ENCODE measurements around the gene MPPED1.

MPPED1 gene

GRCh38 chr22:43412808-43413795, 1.3 kb downstream of the MPPED1 start:
- no peak for FAIRE-seq

- FAIRE-seq: no peak
These were observed 2.0 kb downstream of the MPPED1 start for GRCh38 chr22:43413826-43414225.

GRCh38 chr22:43415681-43416080, 3.9 kb downstream of the MPPED1 start:
- FAIRE-seq: no peak

- FAIRE-seq: no peak
These were observed 5.7 kb downstream of the MPPED1 start for GRCh38 chr22:43417555-43417954.

GRCh38 chr22:43418079-43418825, 6.4 kb downstream of the MPPED1 start:
- no peak for FAIRE-seq

DNA sequence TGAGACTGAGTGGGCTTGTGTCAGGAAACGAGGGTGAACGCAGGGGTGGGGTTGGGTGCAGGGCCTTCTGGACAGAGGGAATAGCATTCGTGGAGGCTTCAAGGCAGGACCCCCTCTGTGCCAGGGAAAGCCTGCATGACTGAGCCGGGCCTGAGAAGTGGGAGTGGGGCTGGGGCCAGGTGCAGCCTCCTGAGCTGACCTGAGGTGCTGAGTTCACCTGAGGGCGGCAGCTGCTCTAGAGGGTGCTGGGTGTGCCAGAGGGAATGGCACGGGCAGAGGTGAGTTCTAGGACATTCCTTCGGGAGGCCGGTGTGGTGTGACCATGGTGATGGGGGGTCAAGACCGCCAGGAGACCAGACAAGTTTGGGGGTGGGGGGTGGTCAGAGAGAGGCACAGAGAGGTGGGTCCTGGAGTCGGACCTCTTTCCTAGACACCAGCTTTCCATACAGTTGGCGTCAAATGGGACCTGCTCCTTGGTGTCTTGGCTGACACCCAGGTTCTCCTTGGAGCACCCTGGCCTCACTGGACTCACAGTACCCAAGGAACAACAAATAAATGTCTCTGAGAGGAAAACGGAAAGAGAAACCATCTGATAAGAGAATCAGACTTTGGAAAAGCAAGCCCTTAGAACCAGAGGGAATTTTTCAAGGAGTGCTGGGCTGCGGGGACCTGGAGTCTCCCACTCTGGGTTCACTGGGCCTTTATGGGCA, 7.7 kb downstream of the MPPED1 start:
- FAIRE-seq: no peak

GRCh38 chr22:43421046-43421665, 9.3 kb downstream of the MPPED1 start:
- no peak for FAIRE-seq

DNA sequence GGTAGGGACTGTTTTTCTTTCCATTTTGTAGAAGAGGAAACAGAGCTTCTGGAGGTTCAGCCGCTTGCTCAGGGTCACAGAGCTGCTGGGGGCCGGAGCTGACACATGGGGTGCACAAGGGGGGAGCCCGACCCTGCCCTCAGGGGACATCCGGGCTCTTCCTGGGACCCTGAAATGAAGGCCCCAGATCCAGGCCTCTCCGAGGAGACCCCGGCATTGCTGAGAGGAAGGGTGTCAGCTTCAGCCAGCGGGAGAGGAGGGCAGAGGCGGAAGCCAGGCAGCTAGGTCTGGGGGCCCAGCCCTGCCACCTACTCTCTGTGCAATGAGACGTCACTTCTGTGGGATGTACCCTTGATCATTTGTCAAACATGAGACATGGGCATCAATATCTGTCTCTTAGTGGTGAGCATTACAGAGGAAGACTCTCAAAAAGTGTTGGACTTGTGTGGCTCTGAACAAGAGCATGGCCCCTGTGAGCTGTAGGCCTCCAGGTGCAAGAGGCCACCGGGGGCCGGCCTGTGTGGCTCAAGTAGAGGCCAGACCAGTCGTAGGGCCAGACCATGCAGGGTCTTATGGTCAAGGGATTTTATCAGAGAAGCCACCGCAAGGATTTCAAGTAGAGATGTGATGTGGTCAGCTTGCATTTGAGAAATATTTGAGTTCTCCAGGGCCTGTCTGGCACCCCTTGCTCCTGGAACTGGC, 10.3 kb downstream of the MPPED1 start:
- no peak for FAIRE-seq

GRCh38 chr22:43423046-43423445, 11.2 kb downstream of the MPPED1 start:
- FAIRE-seq: no peak

- FAIRE-seq: no peak
These were observed 12.4 kb downstream of the MPPED1 start for GRCh38 chr22:43424201-43424600.

DNA sequence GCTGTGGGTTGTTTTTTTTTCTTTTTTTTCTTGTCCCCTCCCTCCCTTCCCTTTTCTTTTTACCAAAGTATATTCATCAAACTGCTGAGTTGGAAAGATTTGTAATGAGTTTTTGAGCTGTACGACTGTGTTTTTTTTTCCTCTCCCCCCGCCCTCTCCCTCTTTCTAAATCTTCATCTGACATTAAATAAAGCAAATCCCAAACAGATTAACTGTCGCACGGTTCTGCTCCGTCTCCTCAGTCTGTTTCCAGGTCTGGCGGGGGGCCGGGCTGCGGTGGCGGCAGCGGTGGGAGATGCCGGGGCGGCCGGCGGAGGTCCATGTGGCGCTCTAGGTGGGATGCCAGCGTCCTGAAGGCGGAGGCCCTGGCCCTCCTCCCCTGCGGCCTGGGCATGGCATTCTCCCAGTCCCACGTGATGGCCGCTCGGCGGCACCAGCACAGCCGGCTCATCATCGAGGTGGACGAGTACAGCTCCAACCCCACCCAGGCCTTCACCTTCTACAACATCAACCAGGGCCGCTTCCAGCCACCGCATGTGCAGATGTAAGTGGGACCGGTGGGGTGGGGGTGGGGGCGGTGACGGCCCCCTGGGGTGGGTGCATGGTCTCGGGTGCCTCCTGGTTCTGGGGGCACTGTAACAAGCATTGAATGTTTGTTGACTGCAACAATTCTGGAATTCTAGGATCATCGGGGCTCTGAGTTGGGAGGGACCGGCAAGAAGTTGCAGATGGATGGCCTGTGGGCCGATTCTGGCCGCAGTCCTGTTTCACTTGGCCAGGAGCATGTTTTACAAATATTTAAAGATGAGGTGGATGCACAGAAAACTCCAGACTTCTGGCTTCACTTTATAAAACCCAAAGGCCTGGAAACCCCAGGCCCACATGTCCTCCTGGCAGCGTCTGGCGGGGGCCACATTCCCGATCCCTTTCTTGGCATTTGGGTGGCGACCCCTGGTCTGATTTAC, 13.1 kb downstream of the MPPED1 start:
- no peak for FAIRE-seq

GRCh38 chr22:43425976-43426785, 14.4 kb downstream of the MPPED1 start:
- no peak for FAIRE-seq

DNA sequence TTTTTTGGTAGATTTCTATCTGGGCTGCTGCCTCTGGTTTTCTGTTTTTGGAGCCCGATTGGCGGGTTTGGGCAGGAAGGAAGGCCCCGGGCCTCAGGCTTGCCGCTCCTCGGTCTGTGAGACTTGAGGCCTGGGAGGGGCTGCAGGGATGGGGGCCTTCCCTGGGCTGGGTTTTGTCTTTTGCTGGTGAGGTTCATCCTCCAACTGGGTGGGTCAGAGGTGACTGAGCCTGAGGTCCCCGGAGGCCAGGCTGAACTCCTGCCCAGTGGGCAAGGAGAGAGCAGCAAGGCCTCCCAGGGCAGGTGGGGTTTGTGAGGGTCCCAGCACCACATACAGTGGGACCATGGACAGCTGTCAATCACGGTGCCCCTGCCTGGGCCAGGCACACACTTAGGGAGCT, 15.0 kb downstream of the MPPED1 start:
- FAIRE-seq: no peak

GRCh38 chr22:43427296-43428004, 15.6 kb downstream of the MPPED1 start:
- FAIRE-seq: no peak

DNA sequence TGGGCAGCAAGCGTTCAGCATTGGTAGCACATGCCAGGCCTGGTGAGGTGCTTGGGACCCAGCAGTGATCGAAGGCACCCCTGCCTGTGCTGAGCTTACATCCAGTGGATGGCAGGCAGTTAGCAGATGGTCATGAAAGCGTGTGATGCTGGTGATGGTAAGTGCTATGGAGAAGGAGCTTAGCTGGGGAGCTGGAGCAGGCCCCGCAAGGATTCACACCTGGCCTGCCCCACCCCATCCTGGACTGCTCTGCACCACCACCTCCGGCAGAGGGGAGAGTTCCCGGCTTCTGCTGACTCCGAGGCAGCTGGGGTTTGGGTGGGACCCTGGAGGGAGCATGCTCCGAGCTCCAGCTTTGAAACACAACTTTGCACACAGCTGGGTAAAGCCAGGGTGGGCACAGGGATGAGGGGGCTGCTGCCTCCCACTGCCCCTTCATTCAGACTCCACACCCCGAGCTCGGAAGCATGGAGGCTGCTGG, 16.2 kb downstream of the MPPED1 start:
- FAIRE-seq: no peak

GRCh38 chr22:43428521-43428920, 16.7 kb downstream of the MPPED1 start:
- no peak for FAIRE-seq

GRCh38 chr22:43429426-43429825, 17.6 kb downstream of the MPPED1 start:
- no peak for FAIRE-seq

GRCh38 chr22:43431808-43432554, 20.2 kb downstream of the MPPED1 start:
- FAIRE-seq: no peak
